IMR-90 (cell line): ENCODE measurements around the gene NELL2. TPM values are rescaled to one million over a fixed set of nuclear protein-coding genes. Genes with fewer than 3 reads are reported as not detected.

Experiments
- ATAC-seq: fragments of 200-7000 bp; cut with Tn5 transposase; 2 replicates; pipeline ENCODE4 v1.9.1; 2020; ENCODE audit warnings: low read depth, mild to moderate bottlenecking, moderate library complexity
- BruUV-seq: library from RNA; stranded (reverse); fragments of 400-500 nt; replicated peaks from 2 replicates; lab custom pipeline; 2021; lab: Mats Ljungman, UMichigan
- CTCF ChIA-PET: fragments of 300-600 bp; formaldehyde crosslinking; extraction: SDS; loops from one replicate; lab custom pipeline; 2021; ENCODE audit warnings: antibody characterized with exemption; lab: Yijun Ruan, JAX
- POLR2A ChIA-PET: fragments of 300-600 bp; sonication (Branson Sonifier 250); formaldehyde crosslinking; loops from one replicate; lab custom pipeline; 2022; ENCODE audit warnings: antibody characterized with exemption; ENCODE audit not compliant: unreplicated experiment; lab: Charles Lee
- DNase-seq: peaks from one replicate; pipeline ENCODE4 v3.0.0; 2013
- H2AFZ ChIP-seq: replicated peaks from 2 replicates; pipeline ENCODE3; 2013; ENCODE audit warnings: low read length, mild to moderate bottlenecking; ENCODE audit not compliant: poor library complexity
- H2AK5ac ChIP-seq: 2 replicates; pipeline ENCODE4 v1.6.1; 2013; ENCODE audit warnings: low read depth, low read length, inconsistent platforms
- H2AK9ac ChIP-seq: replicated peaks from 2 replicates; pipeline ENCODE3; 2013; ENCODE audit warnings: mild to moderate bottlenecking, low read depth, low read length, moderate library complexity; ENCODE audit not compliant: poor library complexity
- H2BK120ac ChIP-seq: 2 replicates; pipeline ENCODE4 v1.6.1; 2013; ENCODE audit warnings: low read depth, low read length, inconsistent platforms
- H2BK15ac ChIP-seq: 3 replicates; pipeline ENCODE4 v1.6.1; 2013; ENCODE audit warnings: low read depth, low read length, inconsistent platforms
- H2BK20ac ChIP-seq: 2 replicates; pipeline ENCODE4 v1.6.1; 2013; ENCODE audit warnings: low read depth, mild to moderate bottlenecking, inconsistent platforms, low read length, moderate library complexity
- H2BK5ac ChIP-seq: 2 replicates; pipeline ENCODE4 v1.6.1; 2013; ENCODE audit warnings: mild to moderate bottlenecking, low read depth, low read length, inconsistent platforms; ENCODE audit not compliant: poor library complexity, severe bottlenecking
- H3K14ac ChIP-seq: replicated peaks from 2 replicates; pipeline ENCODE4 v1.6.1; 2013; ENCODE audit warnings: low read depth, low read length, inconsistent platforms
- H3K18ac ChIP-seq: 2 replicates; pipeline ENCODE4 v1.6.1; 2013; ENCODE audit warnings: low read depth, low read length, control low read depth
- H3K23ac ChIP-seq: 2 replicates; pipeline ENCODE4 v1.6.1; 2013; ENCODE audit warnings: low read depth, low read length, inconsistent platforms
- H3K27ac ChIP-seq: 2 replicates; pipeline ENCODE4 v1.5.1; 2013; ENCODE audit warnings: mild to moderate bottlenecking, control low read depth, low read length; ENCODE audit not compliant: insufficient read depth
- H3K27me3 ChIP-seq: 2 replicates; pipeline ENCODE4 v1.6.1; 2013; ENCODE audit warnings: low read length; ENCODE audit not compliant: control insufficient read depth, insufficient read depth
- H3K36me3 ChIP-seq: 2 replicates; pipeline ENCODE4 v1.6.1; 2013; ENCODE audit warnings: low read length, mixed read lengths; ENCODE audit not compliant: control insufficient read depth, insufficient read depth
- H3K4ac ChIP-seq: 2 replicates; pipeline ENCODE4 v1.6.1; 2013; ENCODE audit warnings: low read depth, low read length, inconsistent platforms
- H3K4me1 ChIP-seq: 2 replicates; pipeline ENCODE4 v1.6.1; 2013; ENCODE audit warnings: low read length, mixed read lengths; ENCODE audit not compliant: control insufficient read depth, insufficient read depth
- H3K4me2 ChIP-seq: 2 replicates; pipeline ENCODE4 v1.6.1; 2013; ENCODE audit warnings: low read depth, mild to moderate bottlenecking, control low read depth, low read length, moderate library complexity
- H3K4me3 ChIP-seq: 2 replicates; pipeline ENCODE4 v1.5.1; 2013; ENCODE audit warnings: low read depth, mild to moderate bottlenecking, control low read depth, low read length, moderate library complexity; ENCODE audit not compliant: insufficient read depth
- H3K56ac ChIP-seq: 2 replicates; pipeline ENCODE4 v1.6.1; 2013; ENCODE audit warnings: low read length, inconsistent platforms; ENCODE audit not compliant: insufficient read depth; ENCODE audit errors: extremely low read depth
- H3K79me1 ChIP-seq, 2 experiments: 2 replicates each; pipeline ENCODE4 v1.6.1; 2013; ENCODE audit warnings: low read length in 2 of 2, inconsistent platforms in 1 of 2, low read depth in 1 of 2
- H3K9ac ChIP-seq: 2 replicates; pipeline ENCODE4 v1.6.1; 2013; ENCODE audit warnings: low read depth, low read length, control low read depth
- H3K9me1 ChIP-seq: 2 replicates; pipeline ENCODE4 v1.6.1; 2013; ENCODE audit warnings: low read length, inconsistent platforms; ENCODE audit not compliant: insufficient read depth
- H3K9me3 ChIP-seq: 2 replicates; pipeline ENCODE4 v1.6.1; 2013; ENCODE audit warnings: low read length; ENCODE audit not compliant: control insufficient read depth, insufficient read depth
- H4K20me1 ChIP-seq: 2 replicates; pipeline ENCODE4 v1.6.1; 2013; ENCODE audit warnings: low read length, inconsistent platforms; ENCODE audit not compliant: insufficient read depth
- H4K5ac ChIP-seq: 2 replicates; pipeline ENCODE4 v1.6.1; 2013; ENCODE audit warnings: mild to moderate bottlenecking, low read depth, low read length, control low read depth
- H4K8ac ChIP-seq, 2 experiments: 2 replicates each; pipeline ENCODE4 v1.6.1; 2013; ENCODE audit warnings: low read depth in 2 of 2, low read length in 2 of 2, control low read depth in 1 of 2, inconsistent platforms in 1 of 2
- H4K91ac ChIP-seq: 2 replicates; pipeline ENCODE4 v1.6.1; 2013; ENCODE audit warnings: low read depth, low read length, inconsistent platforms; ENCODE audit not compliant: insufficient read depth
- ELK1 ChIP-seq: fragments of 150-350 bp; IDR thresholded peaks from 2 replicates; pipeline ENCODE4 v1.6.1; 2016; ENCODE audit warnings: low read depth, mild to moderate bottlenecking, low read length, moderate library complexity, borderline replicate concordance
- MAFK ChIP-seq: IDR thresholded peaks from 2 replicates; pipeline ENCODE4 v1.6.1; 2012; ENCODE audit warnings: low read depth, low read length, improper control_type of control experiment
- dilution Hi-C: fragments of 300-500 bp; cut with HindIII; formaldehyde crosslinking; loops from one replicate; pipeline ENCODE4 v1.14.3; 2018; ENCODE audit warnings: low sequenced_read_pairs; ENCODE audit not compliant: unreplicated experiment
- in situ Hi-C: fragments of 300-500 bp; cut with MboI; formaldehyde crosslinking; loops from 3 replicates; pipeline ENCODE4 v1.14.3; 2019; ENCODE audit warnings: low sequenced_read_pairs, inconsistent platforms, mixed read lengths
- intact Hi-C: fragments of 100-400 bp; cut with micrococcal nuclease; formaldehyde crosslinking; loops from 2 replicates; pipeline ENCODE4 v1.10.0; 2022
- polyA plus RNA-seq, 3 experiments: library from polyadenylated mRNA; depleted of rRNA; stranded (reverse); fragments of >200 nt; gene quantifications; 2 replicates each; pipeline ENCODE4 v1.2.3, GENCODE V29; 2012; ENCODE audit warnings: low replicate concordance in 1 of 3
- total RNA-seq: library from RNA; depleted of rRNA; stranded (reverse); fragments of >200 nt; gene quantifications from 2 replicates; pipeline ENCODE4 v1.2.3, GENCODE V29; 2012

NELL2 gene
- total and polyA plus RNA-seq, 2 of the 4 experiments (the other 2 are of a cell fraction), result 0.18 to 0.26 TPM

DNA sequence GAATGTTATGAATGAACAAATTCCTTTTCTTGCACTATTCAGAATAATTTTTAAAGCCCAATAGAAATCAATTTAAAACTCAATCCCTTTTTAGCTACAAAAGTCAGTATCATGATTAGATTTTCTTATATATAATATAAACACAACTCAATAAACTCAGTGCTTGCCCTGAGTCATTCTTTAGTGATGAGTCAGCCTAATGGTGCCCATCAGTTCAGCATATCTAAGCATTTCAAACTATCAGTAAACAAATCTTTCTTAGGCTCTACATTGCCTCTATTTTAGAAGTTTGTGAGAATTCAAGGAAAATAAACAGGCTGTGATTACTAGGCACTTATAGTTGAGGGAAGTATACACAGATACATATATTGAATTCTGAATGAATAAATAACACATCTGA, 179.6 kb downstream of the NELL2 start:
- H3K9me3 ChIP-seq, result no peaks in the 10 kb centered on the region
- no peaks in the 10 kb centered on the region for H3K79me1 ChIP-seq
- H2BK20ac ChIP-seq, result no peak overlapping the region
- ChIA-PET POLR2A (no interaction called here), CTCF (no interaction called here)
- intact Hi-C loops (no loop called here), dilution Hi-C loops (no loop called here), in situ Hi-C loops (no loop called here)
- no peaks in the 10 kb centered on the region for H4K20me1 ChIP-seq
- H3K4ac ChIP-seq, result no peak overlapping the region
- no peak overlapping the region for H4K91ac ChIP-seq
- DNase-seq (no peak), ATAC-seq (no peak)
- H3K23ac ChIP-seq, result no peak overlapping the region
- no peak overlapping the region for H3K56ac ChIP-seq
- H3K27ac ChIP-seq, result no peak overlapping the region
- no peak overlapping the region for H2AFZ ChIP-seq
- H2BK5ac ChIP-seq, result no peak overlapping the region
- H2BK120ac ChIP-seq, result no peak overlapping the region
- H3K14ac ChIP-seq, result no peak overlapping the region
- H3K4me2 ChIP-seq, result no peak overlapping the region
- no peaks in the 10 kb centered on the region for H3K36me3 ChIP-seq
- H3K9ac ChIP-seq, result no peak overlapping the region
- no peak for TF ChIP-seq ELK1
- peak; percentile 66; the same call in 1 of the 2 replicates for TF ChIP-seq MAFK
- H3K9me1 ChIP-seq, result no peaks in the 10 kb centered on the region
- H3K27me3 ChIP-seq, result no peaks in the 10 kb centered on the region
- H2AK9ac ChIP-seq, result no peak overlapping the region
- H3K18ac ChIP-seq, result no peak overlapping the region
- BruUV-seq, result no TSS peak
- no peak overlapping the region for H3K4me3 ChIP-seq
- H2BK15ac ChIP-seq, result no peak overlapping the region
- no peaks in the 10 kb centered on the region for H3K4me1 ChIP-seq
- no peak overlapping the region for H4K8ac ChIP-seq
- no peak overlapping the region for H2AK5ac ChIP-seq
- no peak overlapping the region for H4K5ac ChIP-seq
